GM12892 (cell line): ENCODE measurements around the gene PCDHA6.

ENCODE experiments used
- DNase-seq: peaks from one replicate; pipeline ENCODE4 v3.0.0; 2011; ENCODE audit not compliant: insufficient read length
- FAIRE-seq: peaks from 2 replicates; lab custom pipeline; 2011; peaks lifted over from hg19 to GRCh38; lab: Jason Lieb, UNC
- POLR2A ChIP-seq: IDR thresholded peaks from 2 replicates; pipeline ENCODE4 v1.6.1; 2011; ENCODE audit warnings: low read depth, low read length, control low read depth
- POLR2AphosphoS5 ChIP-seq: IDR thresholded peaks from 2 replicates; pipeline ENCODE4 v1.6.1; 2011; ENCODE audit warnings: low read depth, low read length, control low read depth
- TAF1 ChIP-seq: IDR thresholded peaks from 2 replicates; pipeline ENCODE4 v1.6.1; 2011; ENCODE audit warnings: low read depth, mild to moderate bottlenecking, control low read depth, low read length, borderline replicate concordance

PCDHA6 gene

DNA sequence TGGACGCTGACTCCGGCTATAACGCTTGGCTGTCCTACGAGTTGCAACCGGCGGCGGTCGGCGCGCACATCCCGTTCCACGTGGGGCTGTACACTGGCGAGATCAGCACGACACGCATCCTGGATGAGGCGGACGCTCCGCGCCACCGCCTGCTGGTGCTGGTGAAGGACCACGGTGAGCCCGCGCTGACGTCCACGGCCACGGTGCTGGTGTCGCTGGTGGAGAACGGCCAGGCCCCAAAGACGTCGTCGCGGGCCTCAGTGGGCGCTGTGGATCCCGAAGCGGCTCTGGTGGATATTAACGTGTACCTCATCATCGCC, 49.5 kb downstream of the PCDHA6 start:
- DNase-seq (no peak), FAIRE-seq (no peak)
- no peak for TF ChIP-seq TAF1
- TF ChIP-seq POLR2AphosphoS5 = no peak
- TF ChIP-seq POLR2A = no peak
